ENCODE results near the gene GABRB3.

The GABRB3 gene

DNA sequence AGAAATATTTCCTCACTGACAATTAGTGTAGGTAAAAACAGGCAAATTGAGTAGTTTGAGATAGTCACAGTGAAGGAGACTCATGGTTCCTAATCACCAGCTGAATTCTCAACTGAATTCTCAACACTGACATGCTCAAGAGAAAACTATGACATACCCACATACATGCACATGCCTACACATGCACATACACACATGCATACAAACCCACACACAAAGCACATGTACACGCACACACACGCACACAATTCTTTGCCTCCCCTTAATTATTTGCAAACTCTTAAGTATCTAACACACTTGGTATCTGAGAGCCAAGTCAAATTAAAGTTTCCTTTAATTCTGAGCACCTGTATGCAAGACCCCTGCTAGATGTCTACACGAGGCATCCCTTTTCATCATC is 111.8 kb downstream of the GABRB3 start:
- TF ChIP-seq PPARA (CRISPR knock-in tag; IDR thresholded peaks at IDR 0.05; ENCODE audit: borderline replicate concordance): no peak
- no peak for TF ChIP-seq ISL1 (CRISPR knock-in tag; IDR thresholded peaks at IDR 0.05)
- TF ChIP-seq, protein P1, sequence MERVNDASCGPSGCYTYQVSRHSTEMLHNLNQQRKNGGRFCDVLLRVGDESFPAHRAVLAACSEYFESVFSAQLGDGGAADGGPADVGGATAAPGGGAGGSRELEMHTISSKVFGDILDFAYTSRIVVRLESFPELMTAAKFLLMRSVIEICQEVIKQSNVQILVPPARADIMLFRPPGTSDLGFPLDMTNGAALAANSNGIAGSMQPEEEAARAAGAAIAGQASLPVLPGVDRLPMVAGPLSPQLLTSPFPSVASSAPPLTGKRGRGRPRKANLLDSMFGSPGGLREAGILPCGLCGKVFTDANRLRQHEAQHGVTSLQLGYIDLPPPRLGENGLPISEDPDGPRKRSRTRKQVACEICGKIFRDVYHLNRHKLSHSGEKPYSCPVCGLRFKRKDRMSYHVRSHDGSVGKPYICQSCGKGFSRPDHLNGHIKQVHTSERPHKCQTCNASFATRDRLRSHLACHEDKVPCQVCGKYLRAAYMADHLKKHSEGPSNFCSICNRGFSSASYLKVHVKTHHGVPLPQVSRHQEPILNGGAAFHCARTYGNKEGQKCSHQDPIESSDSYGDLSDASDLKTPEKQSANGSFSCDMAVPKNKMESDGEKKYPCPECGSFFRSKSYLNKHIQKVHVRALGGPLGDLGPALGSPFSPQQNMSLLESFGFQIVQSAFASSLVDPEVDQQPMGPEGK (CRISPR knock-in tag; IDR thresholded peaks at IDR 0.05; ENCODE audit: borderline replicate concordance): no peak
- TF ChIP-seq, protein P2, sequence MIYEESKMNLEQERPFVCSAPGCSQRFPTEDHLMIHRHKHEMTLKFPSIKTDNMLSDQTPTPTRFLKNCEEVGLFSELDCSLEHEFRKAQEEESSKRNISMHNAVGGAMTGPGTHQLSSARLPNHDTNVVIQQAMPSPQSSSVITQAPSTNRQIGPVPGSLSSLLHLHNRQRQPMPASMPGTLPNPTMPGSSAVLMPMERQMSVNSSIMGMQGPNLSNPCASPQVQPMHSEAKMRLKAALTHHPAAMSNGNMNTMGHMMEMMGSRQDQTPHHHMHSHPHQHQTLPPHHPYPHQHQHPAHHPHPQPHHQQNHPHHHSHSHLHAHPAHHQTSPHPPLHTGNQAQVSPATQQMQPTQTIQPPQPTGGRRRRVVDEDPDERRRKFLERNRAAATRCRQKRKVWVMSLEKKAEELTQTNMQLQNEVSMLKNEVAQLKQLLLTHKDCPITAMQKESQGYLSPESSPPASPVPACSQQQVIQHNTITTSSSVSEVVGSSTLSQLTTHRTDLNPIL (CRISPR knock-in tag; IDR thresholded peaks at IDR 0.05; ENCODE audit: low read depth): no peak
- no peak for TF ChIP-seq ZFP30 (CRISPR knock-in tag; IDR thresholded peaks at IDR 0.05)
- no peak for TF ChIP-seq ZFP3 (CRISPR knock-in tag; IDR thresholded peaks at IDR 0.05)
- no peak for TF ChIP-seq RARB (CRISPR knock-in tag; IDR thresholded peaks at IDR 0.05)
- no peak for TF ChIP-seq ESRRG (CRISPR knock-in tag; IDR thresholded peaks at IDR 0.05)
- TF ChIP-seq, protein P3, sequence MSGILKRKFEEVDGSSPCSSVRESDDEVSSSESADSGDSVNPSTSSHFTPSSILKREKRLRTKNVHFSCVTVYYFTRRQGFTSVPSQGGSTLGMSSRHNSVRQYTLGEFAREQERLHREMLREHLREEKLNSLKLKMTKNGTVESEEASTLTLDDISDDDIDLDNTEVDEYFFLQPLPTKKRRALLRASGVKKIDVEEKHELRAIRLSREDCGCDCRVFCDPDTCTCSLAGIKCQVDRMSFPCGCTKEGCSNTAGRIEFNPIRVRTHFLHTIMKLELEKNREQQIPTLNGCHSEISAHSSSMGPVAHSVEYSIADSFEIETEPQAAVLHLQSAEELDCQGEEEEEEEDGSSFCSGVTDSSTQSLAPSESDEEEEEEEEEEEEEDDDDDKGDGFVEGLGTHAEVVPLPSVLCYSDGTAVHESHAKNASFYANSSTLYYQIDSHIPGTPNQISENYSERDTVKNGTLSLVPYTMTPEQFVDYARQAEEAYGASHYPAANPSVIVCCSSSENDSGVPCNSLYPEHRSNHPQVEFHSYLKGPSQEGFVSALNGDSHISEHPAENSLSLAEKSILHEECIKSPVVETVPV (CRISPR knock-in tag; IDR thresholded peaks at IDR 0.05): no peak
- TF ChIP-seq ZNF70 (CRISPR knock-in tag; IDR thresholded peaks at IDR 0.05): no peak
- no peak for TF ChIP-seq OSR1 (CRISPR knock-in tag; IDR thresholded peaks at IDR 0.05)
- TF ChIP-seq SNAI2 (CRISPR knock-in tag; IDR thresholded peaks at IDR 0.05): no peak
- TF ChIP-seq ARNTL (CRISPR knock-in tag; IDR thresholded peaks at IDR 0.05; ENCODE audit: borderline replicate concordance, low read depth): no peak
- TF ChIP-seq, protein P4, sequence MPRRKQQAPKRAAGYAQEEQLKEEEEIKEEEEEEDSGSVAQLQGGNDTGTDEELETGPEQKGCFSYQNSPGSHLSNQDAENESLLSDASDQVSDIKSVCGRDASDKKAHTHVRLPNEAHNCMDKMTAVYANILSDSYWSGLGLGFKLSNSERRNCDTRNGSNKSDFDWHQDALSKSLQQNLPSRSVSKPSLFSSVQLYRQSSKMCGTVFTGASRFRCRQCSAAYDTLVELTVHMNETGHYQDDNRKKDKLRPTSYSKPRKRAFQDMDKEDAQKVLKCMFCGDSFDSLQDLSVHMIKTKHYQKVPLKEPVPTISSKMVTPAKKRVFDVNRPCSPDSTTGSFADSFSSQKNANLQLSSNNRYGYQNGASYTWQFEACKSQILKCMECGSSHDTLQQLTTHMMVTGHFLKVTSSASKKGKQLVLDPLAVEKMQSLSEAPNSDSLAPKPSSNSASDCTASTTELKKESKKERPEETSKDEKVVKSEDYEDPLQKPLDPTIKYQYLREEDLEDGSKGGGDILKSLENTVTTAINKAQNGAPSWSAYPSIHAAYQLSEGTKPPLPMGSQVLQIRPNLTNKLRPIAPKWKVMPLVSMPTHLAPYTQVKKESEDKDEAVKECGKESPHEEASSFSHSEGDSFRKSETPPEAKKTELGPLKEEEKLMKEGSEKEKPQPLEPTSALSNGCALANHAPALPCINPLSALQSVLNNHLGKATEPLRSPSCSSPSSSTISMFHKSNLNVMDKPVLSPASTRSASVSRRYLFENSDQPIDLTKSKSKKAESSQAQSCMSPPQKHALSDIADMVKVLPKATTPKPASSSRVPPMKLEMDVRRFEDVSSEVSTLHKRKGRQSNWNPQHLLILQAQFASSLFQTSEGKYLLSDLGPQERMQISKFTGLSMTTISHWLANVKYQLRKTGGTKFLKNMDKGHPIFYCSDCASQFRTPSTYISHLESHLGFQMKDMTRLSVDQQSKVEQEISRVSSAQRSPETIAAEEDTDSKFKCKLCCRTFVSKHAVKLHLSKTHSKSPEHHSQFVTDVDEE (CRISPR knock-in tag; IDR thresholded peaks at IDR 0.05): no peak
- no peak for TF ChIP-seq TCF4 (CRISPR knock-in tag; IDR thresholded peaks at IDR 0.05; ENCODE audit: borderline replicate concordance)
- no peak for TF ChIP-seq BACH2 (CRISPR knock-in tag; IDR thresholded peaks at IDR 0.05; ENCODE audit: borderline replicate concordance)
- no peak for TF ChIP-seq GLIS3 (CRISPR knock-in tag; IDR thresholded peaks at IDR 0.05)
- no peak for TF ChIP-seq ZC3H10 (CRISPR knock-in tag; IDR thresholded peaks at IDR 0.05)
- TF ChIP-seq ZNF565 (CRISPR knock-in tag; conservative IDR thresholded peaks at IDR 0.05; ENCODE audit: low read depth): no peak
- no peak for TF ChIP-seq ZNF8 (CRISPR knock-in tag; IDR thresholded peaks at IDR 0.05)
- no peak for ATAC-seq

DNA sequence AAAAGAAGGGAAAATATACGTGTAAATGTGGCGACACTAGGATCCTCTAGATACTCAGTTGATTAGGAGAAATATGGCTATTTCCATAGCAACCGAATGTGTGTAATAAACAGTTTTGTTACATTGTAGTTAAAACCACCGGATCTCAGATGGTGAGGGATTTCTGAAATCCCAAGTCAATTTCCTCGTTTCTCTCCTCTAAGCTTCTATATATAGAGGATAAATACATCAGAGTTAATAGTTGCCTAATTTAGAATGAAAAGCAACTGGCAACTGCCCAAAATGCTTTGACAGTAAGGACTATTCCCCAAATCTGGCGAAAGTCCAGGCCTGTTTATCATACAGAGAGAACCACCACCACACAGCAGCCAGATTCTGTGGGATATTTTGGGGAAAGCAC is 112.6 kb downstream of the GABRB3 start:
- no peak for ATAC-seq
- TF ChIP-seq ZFP3 (CRISPR knock-in tag; IDR thresholded peaks at IDR 0.05) (no peak), TCF4 (CRISPR knock-in tag; IDR thresholded peaks at IDR 0.05; ENCODE audit: borderline replicate concordance) (no peak)
- TF ChIP-seq, protein P1 (CRISPR knock-in tag; IDR thresholded peaks at IDR 0.05; ENCODE audit: borderline replicate concordance): no peak

DNA sequence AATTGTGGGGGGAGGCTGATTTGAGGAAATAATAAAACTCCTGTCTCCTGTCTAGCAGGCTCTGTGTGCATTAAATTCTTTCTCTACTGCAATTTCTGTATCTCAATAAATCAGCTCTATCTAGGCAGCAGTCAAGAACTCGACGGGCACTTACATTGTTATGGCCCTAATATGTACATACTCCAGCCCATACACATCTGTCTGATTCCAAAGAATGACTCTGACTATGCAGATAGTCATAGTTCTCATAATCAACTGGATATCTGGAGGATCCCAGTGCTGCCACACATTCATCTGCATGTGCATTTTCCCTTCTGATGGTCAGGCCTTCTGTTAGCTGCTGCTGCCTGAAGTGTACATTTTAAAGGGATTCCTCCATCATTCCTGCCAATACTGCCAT is 114.6 kb downstream of the GABRB3 start:
- ATAC-seq: no peak
- TF ChIP-seq ZFP30 (CRISPR knock-in tag; IDR thresholded peaks at IDR 0.05) (no peak), ZNF565 (CRISPR knock-in tag; conservative IDR thresholded peaks at IDR 0.05; ENCODE audit: low read depth) (no peak), GLIS3 (CRISPR knock-in tag; IDR thresholded peaks at IDR 0.05) (no peak), ISL1 (CRISPR knock-in tag; IDR thresholded peaks at IDR 0.05) (no peak), CSDC2 (CRISPR knock-in tag; IDR thresholded peaks at IDR 0.05) (no peak), ZFP3 (CRISPR knock-in tag; IDR thresholded peaks at IDR 0.05) (no peak), PPARA (CRISPR knock-in tag; IDR thresholded peaks at IDR 0.05; ENCODE audit: borderline replicate concordance) (no peak), OSR1 (CRISPR knock-in tag; IDR thresholded peaks at IDR 0.05) (no peak), BACH2 (CRISPR knock-in tag; IDR thresholded peaks at IDR 0.05; ENCODE audit: borderline replicate concordance) (no peak), ZNF8 (CRISPR knock-in tag; IDR thresholded peaks at IDR 0.05) (no peak), ARNTL (CRISPR knock-in tag; IDR thresholded peaks at IDR 0.05; ENCODE audit: borderline replicate concordance, low read depth) (no peak), ESRRG (CRISPR knock-in tag; IDR thresholded peaks at IDR 0.05) (no peak), ZNF70 (CRISPR knock-in tag; IDR thresholded peaks at IDR 0.05) (no peak), RARB (CRISPR knock-in tag; IDR thresholded peaks at IDR 0.05) (no peak), TCF4 (CRISPR knock-in tag; IDR thresholded peaks at IDR 0.05; ENCODE audit: borderline replicate concordance) (no peak)
- TF ChIP-seq, protein P2 (CRISPR knock-in tag; IDR thresholded peaks at IDR 0.05; ENCODE audit: low read depth): no peak
- TF ChIP-seq, protein P3 (CRISPR knock-in tag; IDR thresholded peaks at IDR 0.05): no peak
- TF ChIP-seq, protein P1 (CRISPR knock-in tag; IDR thresholded peaks at IDR 0.05; ENCODE audit: borderline replicate concordance): no peak

Data from SK-N-SH treated with all-trans-retinoic acid at 6 μM for 48 hours (cell line).